Stomach (tissue), 9 donors: Measurements from ENCODE around the gene TMEM144. TPM values are rescaled to one million over a fixed set of nuclear protein-coding genes. Genes with fewer than 3 reads are reported as not detected.

Experiments
- DNase-seq, 2 donors: peaks; one replicate each; pipeline versions ENCODE4 v3.0.0 to v3.0.0-alpha.2; 2013 to 2019
- H3K27ac ChIP-seq, 5 donors: fragments of 200-600 bp in 4 of 5; sonication (generic) in 4 of 5; one replicate each; pipeline ENCODE4 v1.5.1; 2013 to 2019; ENCODE audit warnings: mild to moderate bottlenecking in 1 of 5, moderate library complexity in 1 of 5
- H3K27me3 ChIP-seq, 3 donors: fragments of 200-600 bp; sonication (generic); one replicate each; pipeline ENCODE4 v1.5.1; 2017 to 2019; ENCODE audit warnings: mixed run types in 1 of 3
- H3K36me3 ChIP-seq, 4 donors: fragments of 200-600 bp; sonication (generic); 1 replicate in 3 of 4; 2 replicates in 1 of 4; pipeline ENCODE4 v1.5.1; 2016 to 2019
- H3K4me1 ChIP-seq, 4 donors: fragments of 200-600 bp; sonication (generic); one replicate each; pipeline ENCODE4 v1.5.1; 2016 to 2019
- H3K4me3 ChIP-seq, 4 donors: fragments of 200-600 bp; sonication (generic) in 3 of 4; one replicate each; pipeline ENCODE4 v1.5.1; 2016 to 2019; ENCODE audit warnings: mild to moderate bottlenecking in 1 of 4
- H3K9me3 ChIP-seq, 4 donors: fragments of 200-600 bp; sonication (generic); one replicate each; pipeline ENCODE4 v1.5.1; 2016 to 2019
- CTCF ChIP-seq, 7 experiments: fragments of 450-650 bp in 4 of 7; fragments of 200-600 bp in 3 of 7; sonication (generic) in 3 of 7; IDR thresholded peaks; one replicate each; pipeline ENCODE4 v1.5.1; 2016 to 2019; ENCODE audit warnings: antibody characterized with exemption in 7 of 7, control low read depth in 2 of 7, mild to moderate bottlenecking in 1 of 7
- EP300 ChIP-seq: sonication (generic); formaldehyde crosslinking; IDR thresholded peaks from one replicate; pipeline ENCODE4 v1.6.1; 2017; ENCODE audit warnings: antibody characterized with exemption
- POLR2A ChIP-seq, 4 donors: fragments of 450-650 bp; IDR thresholded peaks; one replicate each; pipeline ENCODE4 v1.6.1; 2016; ENCODE audit warnings: antibody characterized with exemption in 4 of 4, control low read depth in 2 of 4, mild to moderate bottlenecking in 1 of 4, moderate library complexity in 1 of 4
- POLR2AphosphoS5 ChIP-seq, 3 donors: sonication (generic); formaldehyde crosslinking; IDR thresholded peaks; one replicate each; pipeline ENCODE4 v1.6.1; 2016; ENCODE audit warnings: antibody characterized with exemption in 3 of 3
- WGBS, 5 donors: extraction: QIAGEN DNeasy Blood & Tissue Kit in 3 of 5; methylation state at CpG; one replicate each; pipeline versions ENCODE4 v1.1.5 to v1.1.7; 2013 to 2018; 5-methylcytosine and 5-hydroxymethylcytosine counted together
- intact Hi-C: fragments of 100-400 bp; cut with DNase I; formaldehyde crosslinking; loops from one replicate; pipeline ENCODE4 v1.15.1; 2023; ENCODE audit warnings: low total_unique reads
- polyA plus RNA-seq, 3 donors: library from polyadenylated mRNA; stranded (reverse); fragments of 200-250 nt; gene quantifications; one replicate each; pipeline ENCODE4 v1.2.3, GENCODE V29; 2013
- total RNA-seq, 5 donors: library from RNA; depleted of rRNA; stranded (reverse); fragments of >200 nt; gene quantifications; one replicate each; pipeline versions ENCODE4 v1.1.0 to v1.2.3, GENCODE V29; 2014 to 2016
- donor health status: healthy with polysubstance abuse.
- donor health status: Bipolar disorder and iron deficiency.
- donor health status: healthy.

The TMEM144 gene
- total and polyA plus RNA-seq, 8 donors = 2.0 to 58.2 (median 2.8) TPM; not detected in 1

- no peak overlapping the region for H3K27ac ChIP-seq
- intact Hi-C loops = no loop called here
- no peak overlapping the region for H3K4me3 ChIP-seq
- H3K27me3 ChIP-seq = no peaks in the 10 kb centered on the region
- no peaks in the 10 kb centered on the region for H3K4me1 ChIP-seq
- no peaks in the 10 kb centered on the region for H3K36me3 ChIP-seq
- no peak for DNase-seq
- no peaks in the 10 kb centered on the region for H3K9me3 ChIP-seq
- no peak for TF ChIP-seq POLR2AphosphoS5 (IDR thresholded peaks at IDR 0.05)
- no peak for TF ChIP-seq CTCF (IDR thresholded peaks at IDR 0.05)
- no peak for TF ChIP-seq EP300
- no peak for TF ChIP-seq POLR2A (IDR thresholded peaks at IDR 0.05)
- WGBS, 5 donors = 27 to 48% (median 31%) methylated on average over 2 of the region's 2 CpGs
These were observed 23.5 kb upstream of the TMEM144 start for GRCh38 chr4:158186815-158187214.

- intact Hi-C loops = no loop called here
- WGBS, 5 donors = 93 to 100% (median 97%) methylated on average over 1 of the region's 1 CpG
- H3K9me3 ChIP-seq = no peaks in the 10 kb centered on the region
- DNase-seq = no peak
- H3K4me1 ChIP-seq = peaks cover 0 to 3% (median 0%) of the 10 kb centered on the region in 4 donors
- H3K27ac ChIP-seq = no peak overlapping the region
- TF ChIP-seq POLR2A (IDR thresholded peaks at IDR 0.05) (no peak), EP300 (no peak), CTCF (IDR thresholded peaks at IDR 0.05) (no peak), POLR2AphosphoS5 (IDR thresholded peaks at IDR 0.05) (no peak)
- H3K27me3 ChIP-seq = no peaks in the 10 kb centered on the region
- H3K36me3 ChIP-seq = no peaks in the 10 kb centered on the region
- no peak overlapping the region for H3K4me3 ChIP-seq
These were observed 20.9 kb upstream of the TMEM144 start for GRCh38 chr4:158189422-158189821.

- H3K27me3 ChIP-seq = no peaks in the 10 kb centered on the region
- peaks cover 0 to 3% (median 0%) of the 10 kb centered on the region in 4 donors for H3K4me1 ChIP-seq
- no peaks in the 10 kb centered on the region for H3K36me3 ChIP-seq
- 70 to 87% (median 81%) methylated on average over 2 of the region's 2 CpGs for WGBS, 5 donors
- intact Hi-C loops = loop anchor here (10.0 kb wide), 2 partner anchors 64 to 206 kb away; no protein-coding TSS in a partner anchor
- TF ChIP-seq EP300 (no peak), CTCF (IDR thresholded peaks at IDR 0.05) (no peak), POLR2AphosphoS5 (IDR thresholded peaks at IDR 0.05) (no peak), POLR2A (IDR thresholded peaks at IDR 0.05) (no peak)
- no peaks in the 10 kb centered on the region for H3K9me3 ChIP-seq
- DNase-seq = no peak
- H3K27ac ChIP-seq = no peak overlapping the region
- H3K4me3 ChIP-seq = no peak overlapping the region
These were observed 19.6 kb upstream of the TMEM144 start for GRCh38 chr4:158190718-158191117.

GRCh38 chr4:158192439-158193158 lies 17.7 kb upstream of the TMEM144 start:
- H3K27me3 ChIP-seq = no peaks in the 10 kb centered on the region
- 87 to 92% (median 89%) methylated on average over 5 of the region's 5 CpGs for WGBS, 5 donors
- peaks cover 0 to 3% (median 0%) of the 10 kb centered on the region in 4 donors for H3K4me1 ChIP-seq
- TF ChIP-seq EP300 = no peak
- TF ChIP-seq POLR2AphosphoS5 (IDR thresholded peaks at IDR 0.05) = no peak
- TF ChIP-seq POLR2A (IDR thresholded peaks at IDR 0.05) = no peak
- no peak for TF ChIP-seq CTCF (IDR thresholded peaks at IDR 0.05)
- no peaks in the 10 kb centered on the region for H3K36me3 ChIP-seq
- no peak overlapping the region for H3K27ac ChIP-seq
- H3K4me3 ChIP-seq = no peak overlapping the region
- H3K9me3 ChIP-seq = no peaks in the 10 kb centered on the region
- DNase-seq = no peak
- intact Hi-C loops = loop anchor here (10.0 kb wide), 2 partner anchors 62 to 208 kb away; no protein-coding TSS in a partner anchor
